AG04450 (cell line): ENCODE results near the gene KLF18. TPM values are rescaled to one million over a fixed set of nuclear protein-coding genes. Genes with fewer than 3 reads are reported as not detected.

Experiments used
- CTCF ChIA-PET: fragments of 300-600, 350-600 bp; formaldehyde crosslinking; extraction: SDS; loops from one replicate; lab custom pipeline; 2022; ENCODE audit warnings: antibody characterized with exemption, inconsistent platforms; lab: Charles Lee
- POLR2A ChIA-PET: fragments of 350-600 bp; formaldehyde crosslinking; extraction: SDS; loops from one replicate; lab custom pipeline; 2021; ENCODE audit warnings: antibody characterized with exemption, inconsistent platforms; lab: Yijun Ruan, JAX
- DNase-seq: peaks from one replicate; pipeline ENCODE4 v3.0.0-alpha.2; 2011; ENCODE audit warnings: low read depth, low spot score
- H3K27ac ChIP-seq: one replicate; pipeline ENCODE4 v1.5.1; 2012; ENCODE audit warnings: low read depth, low read length, control low read depth
- H3K27me3 ChIP-seq: one replicate; pipeline ENCODE4 v1.6.0; 2012; ENCODE audit warnings: low read length; ENCODE audit not compliant: control insufficient read depth, insufficient read depth
- H3K4me3 ChIP-seq: 2 replicates; pipeline ENCODE4 v1.5.1; 2011; ENCODE audit warnings: mild to moderate bottlenecking, low read depth, low read length, control low read depth
- H3K9me3 ChIP-seq: 2 replicates; pipeline ENCODE4 v1.5.1; 2012; ENCODE audit warnings: low read length; ENCODE audit not compliant: control insufficient read depth, insufficient read depth
- polyA plus RNA-seq: library from polyadenylated mRNA; depleted of rRNA; stranded (reverse); fragments of >200 nt; gene quantifications from 2 replicates; pipeline ENCODE4 v1.2.3, GENCODE V29; 2011
- TF ChIP-seq, protein P1 (sequence below): IDR thresholded peaks from 2 replicates; pipeline ENCODE4 v1.5.1; 2011; ENCODE audit warnings: low read depth, low read length, control low read depth, inconsistent platforms

KLF18 gene
- polyA plus RNA-seq, 1 experiment: not detected

DNA sequence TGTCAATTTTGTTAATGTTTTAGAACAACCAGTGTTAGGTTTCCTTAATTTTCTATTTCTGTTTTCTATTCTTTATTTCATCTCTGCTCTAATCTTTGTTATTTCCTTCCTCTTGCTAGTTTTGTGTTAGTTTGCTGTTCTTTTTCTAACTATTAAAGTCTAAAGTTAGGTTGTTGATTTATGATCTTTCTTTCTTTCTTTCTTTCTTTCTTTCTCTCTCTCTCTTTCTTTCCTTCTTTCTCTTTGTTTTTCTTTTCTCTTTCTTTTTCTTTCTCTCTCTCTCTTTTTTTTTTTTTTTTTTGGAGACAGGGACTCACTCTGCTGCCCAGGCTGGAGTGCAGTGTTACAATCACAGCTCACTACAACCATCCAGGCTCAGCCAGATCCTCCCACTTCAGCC is 17.4 kb upstream of the KLF18 start:
- DNase-seq: no peak
- Histone ChIP-seq H3K4me3 (no peak overlapping the region), H3K27me3 (no peaks in the 10 kb centered on the region), H3K9me3 (no peaks in the 10 kb centered on the region; the same call in 1 of the 2 replicates), H3K27ac (no peak overlapping the region)
- TF ChIP-seq, protein P1, sequence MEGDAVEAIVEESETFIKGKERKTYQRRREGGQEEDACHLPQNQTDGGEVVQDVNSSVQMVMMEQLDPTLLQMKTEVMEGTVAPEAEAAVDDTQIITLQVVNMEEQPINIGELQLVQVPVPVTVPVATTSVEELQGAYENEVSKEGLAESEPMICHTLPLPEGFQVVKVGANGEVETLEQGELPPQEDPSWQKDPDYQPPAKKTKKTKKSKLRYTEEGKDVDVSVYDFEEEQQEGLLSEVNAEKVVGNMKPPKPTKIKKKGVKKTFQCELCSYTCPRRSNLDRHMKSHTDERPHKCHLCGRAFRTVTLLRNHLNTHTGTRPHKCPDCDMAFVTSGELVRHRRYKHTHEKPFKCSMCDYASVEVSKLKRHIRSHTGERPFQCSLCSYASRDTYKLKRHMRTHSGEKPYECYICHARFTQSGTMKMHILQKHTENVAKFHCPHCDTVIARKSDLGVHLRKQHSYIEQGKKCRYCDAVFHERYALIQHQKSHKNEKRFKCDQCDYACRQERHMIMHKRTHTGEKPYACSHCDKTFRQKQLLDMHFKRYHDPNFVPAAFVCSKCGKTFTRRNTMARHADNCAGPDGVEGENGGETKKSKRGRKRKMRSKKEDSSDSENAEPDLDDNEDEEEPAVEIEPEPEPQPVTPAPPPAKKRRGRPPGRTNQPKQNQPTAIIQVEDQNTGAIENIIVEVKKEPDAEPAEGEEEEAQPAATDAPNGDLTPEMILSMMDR: no peak
- CTCF ChIA-PET: no interaction called here
- POLR2A ChIA-PET: no interaction called here

DNA sequence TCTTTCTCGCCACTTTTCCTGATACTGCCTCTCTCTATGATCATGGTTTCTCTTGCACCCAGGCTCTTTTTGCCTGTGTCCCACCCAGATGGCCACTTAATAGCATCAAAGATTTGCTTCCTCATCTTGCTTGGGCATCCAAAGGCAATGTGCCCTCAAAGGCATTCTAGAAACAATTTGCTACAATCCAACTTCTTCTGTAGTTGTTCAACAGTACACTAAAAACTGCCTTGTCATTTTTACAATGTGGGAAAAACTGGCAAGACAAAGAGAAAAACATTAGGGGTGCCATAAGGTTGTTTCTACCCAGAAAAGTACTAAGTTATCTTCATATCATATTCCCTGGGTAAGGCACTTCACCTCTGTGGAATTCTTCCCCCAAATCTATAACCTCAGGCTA is 16.5 kb upstream of the KLF18 start:
- CTCF ChIA-PET: no interaction called here
- Histone ChIP-seq H3K9me3 (no peaks in the 10 kb centered on the region; the same call in 1 of the 2 replicates), H3K4me3 (no peak overlapping the region), H3K27me3 (no peaks in the 10 kb centered on the region), H3K27ac (no peak overlapping the region)
- TF ChIP-seq, protein P1: no peak
- DNase-seq: no peak
- POLR2A ChIA-PET: no interaction called here

DNA sequence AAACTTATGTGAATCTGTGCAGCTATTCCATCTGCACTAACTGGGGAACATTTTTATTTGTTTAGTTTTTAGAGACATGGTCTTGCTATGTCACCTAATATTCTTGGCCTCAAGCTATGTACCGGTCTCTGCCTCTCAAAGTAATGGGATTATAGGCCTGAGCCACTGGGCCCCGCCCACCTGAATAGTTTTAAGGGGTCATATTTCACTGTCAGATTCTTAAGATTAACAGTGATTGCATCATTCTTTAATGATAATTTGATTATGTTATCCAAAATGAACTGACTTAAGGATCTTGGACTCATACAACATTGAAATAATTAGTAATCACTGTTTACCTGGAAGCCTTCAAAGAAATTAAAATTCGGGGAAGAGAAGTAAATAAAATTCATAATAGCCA is 12.6 kb upstream of the KLF18 start:
- ChIA-PET CTCF (no interaction called here), POLR2A (no interaction called here)
- peaks cover 14% of the 10 kb centered on the region for H3K27me3 ChIP-seq
- TF ChIP-seq, protein P1: no peak
- no peak overlapping the region for H3K4me3 ChIP-seq
- DNase-seq: no peak
- H3K27ac ChIP-seq: no peak overlapping the region
- H3K9me3 ChIP-seq: no peaks in the 10 kb centered on the region

DNA sequence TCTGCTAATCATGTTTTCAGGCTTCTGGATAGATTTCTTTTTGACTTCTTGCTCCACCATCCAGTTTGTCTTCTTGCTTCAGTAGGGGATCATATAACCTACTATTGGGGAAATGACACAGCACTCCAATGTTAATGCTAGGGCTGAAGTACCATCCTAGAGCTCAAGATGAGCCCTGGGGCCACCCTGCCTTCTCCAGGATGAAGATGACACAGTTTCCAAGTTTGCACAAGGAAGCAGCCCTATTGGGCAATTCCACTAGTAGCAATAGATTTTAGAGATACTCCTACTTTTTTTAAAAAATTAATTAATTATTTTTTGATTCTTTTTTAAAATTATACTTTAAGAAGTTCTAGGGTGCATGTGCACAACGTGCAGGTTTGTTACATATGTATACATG is 11.3 kb upstream of the KLF18 start:
- H3K9me3 ChIP-seq: no peaks in the 10 kb centered on the region
- no peak overlapping the region for H3K4me3 ChIP-seq
- no peak overlapping the region for H3K27ac ChIP-seq
- peaks cover 14% of the 10 kb centered on the region for H3K27me3 ChIP-seq
- POLR2A ChIA-PET: no interaction called here
- DNase-seq: no peak
- CTCF ChIA-PET: no interaction called here
- TF ChIP-seq, protein P1: no peak

DNA sequence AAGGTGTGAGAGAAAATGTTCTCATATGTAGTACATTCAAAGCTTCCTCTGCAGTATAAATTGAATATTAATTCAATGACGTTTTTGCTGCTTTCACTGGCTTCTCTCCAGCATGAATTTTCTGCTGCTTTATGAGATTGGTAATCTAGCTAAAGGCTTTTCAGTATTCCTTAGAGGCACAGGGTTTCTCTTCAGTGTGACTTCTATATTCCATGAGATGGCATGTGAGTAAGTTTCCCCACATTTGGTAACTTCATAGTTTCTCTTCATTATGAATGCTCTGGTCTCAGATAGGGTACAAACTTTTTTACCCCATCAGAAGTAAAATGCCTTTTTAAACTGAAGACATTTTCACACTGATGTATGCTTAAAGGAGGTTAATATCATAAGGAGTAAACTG is 10.4 kb upstream of the KLF18 start:
- DNase-seq: no peak
- ChIA-PET CTCF (interaction anchor here (0.6 kb wide), 1 partner anchor 104 kb away, joined by 7 read pairs; no protein-coding TSS in a partner anchor), POLR2A (no interaction called here)
- H3K4me3 ChIP-seq: no peak overlapping the region
- H3K27me3 ChIP-seq: peaks cover 14% of the 10 kb centered on the region
- peaks cover 3% of the 10 kb centered on the region; the same call in 1 of the 2 replicates for H3K9me3 ChIP-seq
- TF ChIP-seq, protein P1: no peak
- H3K27ac ChIP-seq: no peak overlapping the region
